ENCODE measurements around the gene EPGN. TPM values are rescaled to one million over a fixed set of nuclear protein-coding genes. Genes with fewer than 3 reads are reported as not detected.

Gene EPGN
- total RNA-seq, 4 donors from 2014 or later: not detected

DNA sequence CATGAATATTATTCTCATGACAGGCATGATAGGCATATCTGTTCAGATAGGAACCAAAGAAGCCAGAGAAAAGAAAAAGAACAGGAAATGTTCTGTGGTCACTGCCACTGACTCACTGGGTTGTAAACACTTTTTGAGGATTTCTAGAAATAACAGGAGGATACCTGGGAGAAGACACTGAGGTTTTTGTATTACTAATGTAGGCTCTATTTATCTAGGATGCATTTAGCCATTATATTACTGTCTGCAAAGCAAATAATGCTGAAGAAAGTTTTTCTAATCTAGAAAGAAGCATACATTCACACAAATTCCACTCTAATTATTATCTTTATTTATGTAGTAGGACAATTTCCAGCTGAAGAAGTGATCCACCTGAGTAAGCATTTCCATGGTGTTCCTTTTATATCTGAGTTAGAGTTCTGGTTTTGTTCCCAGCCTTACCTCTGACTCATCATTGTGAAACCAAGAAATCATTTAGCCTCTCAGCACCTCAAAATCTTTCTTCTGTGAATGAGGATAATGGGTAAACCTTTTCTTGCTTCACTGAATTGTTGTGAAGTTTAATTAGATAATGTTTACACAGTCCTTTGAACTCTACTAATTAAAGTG, 40.2 kb upstream of the EPGN start:
- Histone ChIP-seq H3K27me3 (no peaks in the 10 kb centered on the region), H3K4me3 (no peak overlapping the region), H3K36me3 (no peaks in the 10 kb centered on the region), H3K4me1 (no peaks in the 10 kb centered on the region), H3K9me3 (no peaks in the 10 kb centered on the region), H3K27ac (no peak overlapping the region)
- TF ChIP-seq POLR2A (IDR thresholded peaks at IDR 0.05): no peak
- TF ChIP-seq, protein P1, sequence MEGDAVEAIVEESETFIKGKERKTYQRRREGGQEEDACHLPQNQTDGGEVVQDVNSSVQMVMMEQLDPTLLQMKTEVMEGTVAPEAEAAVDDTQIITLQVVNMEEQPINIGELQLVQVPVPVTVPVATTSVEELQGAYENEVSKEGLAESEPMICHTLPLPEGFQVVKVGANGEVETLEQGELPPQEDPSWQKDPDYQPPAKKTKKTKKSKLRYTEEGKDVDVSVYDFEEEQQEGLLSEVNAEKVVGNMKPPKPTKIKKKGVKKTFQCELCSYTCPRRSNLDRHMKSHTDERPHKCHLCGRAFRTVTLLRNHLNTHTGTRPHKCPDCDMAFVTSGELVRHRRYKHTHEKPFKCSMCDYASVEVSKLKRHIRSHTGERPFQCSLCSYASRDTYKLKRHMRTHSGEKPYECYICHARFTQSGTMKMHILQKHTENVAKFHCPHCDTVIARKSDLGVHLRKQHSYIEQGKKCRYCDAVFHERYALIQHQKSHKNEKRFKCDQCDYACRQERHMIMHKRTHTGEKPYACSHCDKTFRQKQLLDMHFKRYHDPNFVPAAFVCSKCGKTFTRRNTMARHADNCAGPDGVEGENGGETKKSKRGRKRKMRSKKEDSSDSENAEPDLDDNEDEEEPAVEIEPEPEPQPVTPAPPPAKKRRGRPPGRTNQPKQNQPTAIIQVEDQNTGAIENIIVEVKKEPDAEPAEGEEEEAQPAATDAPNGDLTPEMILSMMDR (IDR thresholded peaks at IDR 0.05): no peak
- DNase-seq: no peak

DNA sequence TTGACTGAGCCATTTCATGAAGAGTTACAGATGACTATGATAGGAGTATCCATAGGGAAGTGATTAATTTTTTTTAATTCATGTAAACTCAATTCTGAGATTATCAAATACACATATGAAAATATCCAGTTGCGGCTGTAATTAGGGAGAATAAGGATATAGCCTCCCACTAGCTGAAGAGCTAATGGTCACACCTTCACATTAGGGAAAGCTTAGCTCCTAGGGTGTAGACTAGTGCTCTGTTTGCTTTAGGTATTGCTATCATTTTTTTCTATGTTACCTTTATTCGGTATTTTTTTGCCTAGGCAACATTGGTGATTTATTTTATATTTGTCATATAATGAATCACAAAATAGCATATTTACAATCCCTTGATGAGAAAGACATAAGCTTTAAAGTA, 39.6 kb upstream of the EPGN start:
- no peak for DNase-seq
- Histone ChIP-seq H3K27me3 (no peaks in the 10 kb centered on the region), H3K4me1 (no peaks in the 10 kb centered on the region), H3K27ac (no peak overlapping the region), H3K9me3 (no peaks in the 10 kb centered on the region), H3K4me3 (no peak overlapping the region), H3K36me3 (no peaks in the 10 kb centered on the region)
- TF ChIP-seq, protein P1 (IDR thresholded peaks at IDR 0.05): no peak
- no peak for TF ChIP-seq POLR2A (IDR thresholded peaks at IDR 0.05)

DNA sequence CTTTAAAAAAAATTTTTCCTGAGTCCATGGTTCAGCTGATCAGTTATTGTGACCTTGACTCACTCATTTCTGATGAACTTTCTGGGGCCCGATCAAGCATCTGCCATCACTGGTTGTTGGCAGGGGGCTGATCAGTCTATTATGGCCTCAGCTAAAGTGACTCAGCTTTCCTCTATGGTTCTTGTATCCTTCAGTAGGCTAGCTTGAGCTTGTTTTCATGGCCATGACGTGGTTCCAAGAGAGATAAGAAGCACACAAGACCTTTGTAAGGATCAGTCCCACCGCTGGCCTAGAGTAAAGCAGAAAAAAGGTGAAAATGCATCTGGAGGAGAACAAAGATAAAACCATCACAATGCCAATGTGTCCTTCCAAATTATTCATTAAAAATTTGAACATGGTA, 29.8 kb upstream of the EPGN start:
- no peak for TF ChIP-seq POLR2A (IDR thresholded peaks at IDR 0.05)
- TF ChIP-seq, protein P1 (IDR thresholded peaks at IDR 0.05): no peak
- DNase-seq: no peak
- Histone ChIP-seq H3K36me3 (no peaks in the 10 kb centered on the region), H3K4me3 (no peak overlapping the region), H3K27me3 (no peaks in the 10 kb centered on the region), H3K27ac (no peak overlapping the region), H3K4me1 (no peaks in the 10 kb centered on the region), H3K9me3 (no peaks in the 10 kb centered on the region)

DNA sequence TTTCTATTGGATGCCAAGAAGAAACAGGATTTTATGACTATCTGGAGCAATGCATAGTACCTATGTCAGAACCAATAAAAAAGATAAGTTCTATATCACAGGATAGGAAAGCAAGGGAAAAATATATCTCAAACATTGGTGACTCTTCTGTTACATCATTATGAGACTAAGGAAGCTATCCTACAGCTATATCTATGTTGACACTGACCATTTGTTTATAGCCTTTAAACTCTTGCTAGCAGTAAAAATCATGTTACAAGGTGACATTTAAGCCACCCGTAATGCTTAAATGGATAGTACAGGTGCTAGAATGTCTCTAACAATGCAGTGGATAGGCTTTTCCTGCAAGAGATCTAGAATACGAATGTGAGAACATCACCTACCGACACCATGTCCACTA, 28.6 kb upstream of the EPGN start:
- no peak for TF ChIP-seq POLR2A (IDR thresholded peaks at IDR 0.05)
- TF ChIP-seq, protein P1 (IDR thresholded peaks at IDR 0.05): no peak
- Histone ChIP-seq H3K4me1 (no peaks in the 10 kb centered on the region), H3K36me3 (no peaks in the 10 kb centered on the region), H3K4me3 (no peak overlapping the region), H3K27me3 (no peaks in the 10 kb centered on the region), H3K27ac (no peak overlapping the region), H3K9me3 (no peaks in the 10 kb centered on the region)
- no peak for DNase-seq

DNA sequence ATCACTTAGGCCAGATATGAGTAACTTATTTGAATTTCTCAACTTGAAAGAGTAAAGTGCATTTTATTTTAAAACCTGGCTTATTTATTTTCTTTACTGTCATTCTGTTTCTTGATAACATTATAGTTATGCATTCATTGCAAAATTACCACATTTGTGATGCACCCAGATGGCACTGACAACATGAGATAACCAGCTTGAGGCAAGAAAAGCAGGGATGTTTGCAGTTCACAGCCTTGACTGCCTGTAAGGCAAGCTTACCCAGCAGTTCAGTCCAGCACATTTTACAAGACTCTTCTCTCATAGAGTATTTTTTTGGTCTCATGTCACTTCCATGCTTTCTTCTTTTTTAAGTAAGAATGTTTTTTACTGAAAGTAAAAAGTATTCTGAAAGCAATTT, 25.3 kb upstream of the EPGN start:
- no peak overlapping the region for H3K27ac ChIP-seq
- TF ChIP-seq, protein P1 (IDR thresholded peaks at IDR 0.05): no peak
- TF ChIP-seq POLR2A (IDR thresholded peaks at IDR 0.05): no peak
- no peaks in the 10 kb centered on the region for H3K9me3 ChIP-seq
- H3K36me3 ChIP-seq: no peaks in the 10 kb centered on the region
- no peak overlapping the region for H3K4me3 ChIP-seq
- no peak for DNase-seq
- H3K4me1 ChIP-seq: no peaks in the 10 kb centered on the region
- H3K27me3 ChIP-seq: no peaks in the 10 kb centered on the region

DNA sequence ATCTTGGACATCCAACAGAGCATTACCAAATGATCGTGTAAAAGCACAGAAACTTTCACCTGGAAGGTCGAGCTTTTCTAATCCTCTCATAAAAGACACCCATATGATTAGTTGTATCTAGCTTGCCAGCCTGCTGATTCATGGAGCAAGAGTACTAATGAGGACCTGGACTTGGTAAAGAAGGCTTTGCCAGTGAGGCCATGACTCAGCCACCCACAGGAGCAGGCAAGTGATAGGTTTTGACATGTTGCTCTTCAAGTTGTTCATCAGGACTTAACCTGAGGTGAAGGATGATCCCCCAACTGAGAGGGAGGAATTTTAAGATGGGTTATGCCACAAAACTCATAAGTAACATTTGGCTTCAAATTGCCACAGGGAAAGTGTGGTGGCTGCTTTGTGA, 24.7 kb upstream of the EPGN start:
- TF ChIP-seq, protein P1 (IDR thresholded peaks at IDR 0.05): no peak
- no peak for TF ChIP-seq POLR2A (IDR thresholded peaks at IDR 0.05)
- no peak overlapping the region for H3K27ac ChIP-seq
- H3K9me3 ChIP-seq: no peaks in the 10 kb centered on the region
- no peak overlapping the region for H3K4me3 ChIP-seq
- no peaks in the 10 kb centered on the region for H3K4me1 ChIP-seq
- DNase-seq: no peak
- no peaks in the 10 kb centered on the region for H3K36me3 ChIP-seq
- H3K27me3 ChIP-seq: no peaks in the 10 kb centered on the region

All from Peyer's patch (tissue), 4 donors.